ENCODE data around the gene RPS15. TPM values are rescaled to one million over a fixed set of nuclear protein-coding genes. Genes with fewer than 3 reads are reported as not detected.

The RPS15 gene
- total RNA-seq, 1 experiment from 2014 or later = 1,862 TPM

DNA sequence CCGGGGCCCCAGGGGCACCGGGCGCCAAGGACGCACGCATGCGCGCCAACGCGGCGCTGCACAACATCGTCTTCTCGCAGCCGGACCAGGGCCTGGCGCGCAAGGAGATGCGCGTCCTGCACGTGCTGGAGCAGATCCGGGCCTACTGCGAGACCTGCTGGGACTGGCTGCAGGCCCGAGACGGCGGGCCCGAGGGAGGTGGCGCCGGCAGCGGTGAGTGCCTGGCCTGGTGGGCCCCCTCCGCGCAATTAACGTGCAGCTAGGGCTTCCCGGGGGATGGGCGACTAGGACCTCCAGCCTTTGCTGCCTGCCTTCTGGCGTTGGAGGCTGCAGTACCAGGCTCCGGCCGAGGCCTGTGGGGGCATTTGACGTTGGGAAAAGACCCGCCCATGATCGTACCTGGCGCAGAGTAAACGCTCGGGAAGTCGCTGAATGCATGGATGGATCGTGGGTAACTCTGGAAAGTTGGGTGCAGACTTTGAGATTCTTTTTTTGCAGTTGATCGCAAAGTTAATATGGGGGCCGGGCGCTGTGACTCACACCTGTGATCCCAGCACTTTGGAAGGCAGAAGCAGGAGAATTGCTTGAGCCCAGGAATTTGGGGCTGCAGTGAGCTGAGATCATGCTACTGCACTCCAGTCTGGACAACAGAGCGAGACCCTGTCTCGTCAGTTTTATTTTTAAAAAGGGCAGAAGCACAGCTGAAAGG is 19.0 kb downstream of the RPS15 start:
- Histone ChIP-seq H3K4me3 (replicated peaks in 1 of 2; ENCODE audit: low read depth in 1 of 2, low read length in 2 of 2) (no peak overlapping the region), H3K79me2 (ENCODE audit: insufficient read depth, low read length) (no peaks in the 10 kb centered on the region), H3K36me3 (ENCODE audit: control insufficient read depth in 1 of 2, insufficient read depth in 2 of 2, low read length in 2 of 2) (peaks cover 0 to 3% of the 10 kb centered on the region in 2 experiments; a peak in 1 of 4 replicates), H3K4me1 (ENCODE audit: control insufficient read depth in 1 of 2, insufficient read depth in 2 of 2, low read length in 2 of 2) (peaks cover 23 to 47% of the 10 kb centered on the region in 2 experiments), H4K20me1 (ENCODE audit: insufficient read depth) (no peaks in the 10 kb centered on the region), H3K9me3 (ENCODE audit: control insufficient read depth in 1 of 2, insufficient read depth in 1 of 2, low read depth in 1 of 2, low read length in 2 of 2) (no peaks in the 10 kb centered on the region), H3K4me2 (ENCODE audit: low read length) (no peak overlapping the region), H3K27ac (ENCODE audit: low read depth, low read length) (no peak overlapping the region; the same call in 1 of the 2 replicates), H3K27me3 (ENCODE audit: insufficient read depth, low read length) (no peaks in the 10 kb centered on the region), H3K9me2 (ENCODE audit: insufficient read depth) (no peaks in the 10 kb centered on the region), H3K9ac (ENCODE audit: low read length) (no peak overlapping the region), H2AFZ (ENCODE audit: low read depth, low read length, poor library complexity, severe bottlenecking) (no peak overlapping the region)
- BruUV-seq (replicated peaks) = no TSS peak
- POLR2A ChIA-PET = no interaction called here
- TF ChIP-seq CBX3 (IDR thresholded peaks at IDR 0.05; ENCODE audit: low read depth) (no peak), ZFX (IDR thresholded peaks at IDR 0.05) (no peak), EZH2 (IDR thresholded peaks at IDR 0.05) (no peak), YY1 (IDR thresholded peaks at IDR 0.05; ENCODE audit: extremely low read depth, insufficient replicate concordance, low read depth, low read length) (no peak), RAD21 (IDR thresholded peaks at IDR 0.05; ENCODE audit: low read depth) (no peak), CEBPB (IDR thresholded peaks at IDR 0.05; ENCODE audit: low read depth) (no peak), ZNF274 (IDR thresholded peaks at IDR 0.05; ENCODE audit: low read depth, low read length) (no peak), SIN3A (IDR thresholded peaks at IDR 0.05; ENCODE audit: low read depth) (no peak), EGR1 (IDR thresholded peaks at IDR 0.05; ENCODE audit: low read depth) (no peak), EZH2phosphoT487 (IDR thresholded peaks at IDR 0.05; ENCODE audit: borderline replicate concordance) (no peak), POLR2A (IDR thresholded peaks at IDR 0.05; ENCODE audit: borderline replicate concordance, extremely low read depth, insufficient read depth, insufficient read length) (no peak), FOSL1 (IDR thresholded peaks at IDR 0.05; ENCODE audit: low read depth) (no peak), SRF (IDR thresholded peaks at IDR 0.05; ENCODE audit: low read depth) (no peak), ELF1 (IDR thresholded peaks at IDR 0.05; ENCODE audit: borderline replicate concordance, low read depth) (no peak), POLR2AphosphoS5 (IDR thresholded peaks at IDR 0.05; ENCODE audit: low read depth, low read length) (no peak), JUND (IDR thresholded peaks at IDR 0.05) (no peak), ATF3 (IDR thresholded peaks at IDR 0.05) (no peak)
- TF ChIP-seq, protein P1, sequence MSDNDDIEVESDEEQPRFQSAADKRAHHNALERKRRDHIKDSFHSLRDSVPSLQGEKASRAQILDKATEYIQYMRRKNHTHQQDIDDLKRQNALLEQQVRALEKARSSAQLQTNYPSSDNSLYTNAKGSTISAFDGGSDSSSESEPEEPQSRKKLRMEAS (IDR thresholded peaks at IDR 0.05) = no peak
- TF ChIP-seq, protein P2, sequence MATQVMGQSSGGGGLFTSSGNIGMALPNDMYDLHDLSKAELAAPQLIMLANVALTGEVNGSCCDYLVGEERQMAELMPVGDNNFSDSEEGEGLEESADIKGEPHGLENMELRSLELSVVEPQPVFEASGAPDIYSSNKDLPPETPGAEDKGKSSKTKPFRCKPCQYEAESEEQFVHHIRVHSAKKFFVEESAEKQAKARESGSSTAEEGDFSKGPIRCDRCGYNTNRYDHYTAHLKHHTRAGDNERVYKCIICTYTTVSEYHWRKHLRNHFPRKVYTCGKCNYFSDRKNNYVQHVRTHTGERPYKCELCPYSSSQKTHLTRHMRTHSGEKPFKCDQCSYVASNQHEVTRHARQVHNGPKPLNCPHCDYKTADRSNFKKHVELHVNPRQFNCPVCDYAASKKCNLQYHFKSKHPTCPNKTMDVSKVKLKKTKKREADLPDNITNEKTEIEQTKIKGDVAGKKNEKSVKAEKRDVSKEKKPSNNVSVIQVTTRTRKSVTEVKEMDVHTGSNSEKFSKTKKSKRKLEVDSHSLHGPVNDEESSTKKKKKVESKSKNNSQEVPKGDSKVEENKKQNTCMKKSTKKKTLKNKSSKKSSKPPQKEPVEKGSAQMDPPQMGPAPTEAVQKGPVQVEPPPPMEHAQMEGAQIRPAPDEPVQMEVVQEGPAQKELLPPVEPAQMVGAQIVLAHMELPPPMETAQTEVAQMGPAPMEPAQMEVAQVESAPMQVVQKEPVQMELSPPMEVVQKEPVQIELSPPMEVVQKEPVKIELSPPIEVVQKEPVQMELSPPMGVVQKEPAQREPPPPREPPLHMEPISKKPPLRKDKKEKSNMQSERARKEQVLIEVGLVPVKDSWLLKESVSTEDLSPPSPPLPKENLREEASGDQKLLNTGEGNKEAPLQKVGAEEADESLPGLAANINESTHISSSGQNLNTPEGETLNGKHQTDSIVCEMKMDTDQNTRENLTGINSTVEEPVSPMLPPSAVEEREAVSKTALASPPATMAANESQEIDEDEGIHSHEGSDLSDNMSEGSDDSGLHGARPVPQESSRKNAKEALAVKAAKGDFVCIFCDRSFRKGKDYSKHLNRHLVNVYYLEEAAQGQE (IDR thresholded peaks at IDR 0.05; ENCODE audit: low read depth) = no peak
- TF ChIP-seq, protein P3, sequence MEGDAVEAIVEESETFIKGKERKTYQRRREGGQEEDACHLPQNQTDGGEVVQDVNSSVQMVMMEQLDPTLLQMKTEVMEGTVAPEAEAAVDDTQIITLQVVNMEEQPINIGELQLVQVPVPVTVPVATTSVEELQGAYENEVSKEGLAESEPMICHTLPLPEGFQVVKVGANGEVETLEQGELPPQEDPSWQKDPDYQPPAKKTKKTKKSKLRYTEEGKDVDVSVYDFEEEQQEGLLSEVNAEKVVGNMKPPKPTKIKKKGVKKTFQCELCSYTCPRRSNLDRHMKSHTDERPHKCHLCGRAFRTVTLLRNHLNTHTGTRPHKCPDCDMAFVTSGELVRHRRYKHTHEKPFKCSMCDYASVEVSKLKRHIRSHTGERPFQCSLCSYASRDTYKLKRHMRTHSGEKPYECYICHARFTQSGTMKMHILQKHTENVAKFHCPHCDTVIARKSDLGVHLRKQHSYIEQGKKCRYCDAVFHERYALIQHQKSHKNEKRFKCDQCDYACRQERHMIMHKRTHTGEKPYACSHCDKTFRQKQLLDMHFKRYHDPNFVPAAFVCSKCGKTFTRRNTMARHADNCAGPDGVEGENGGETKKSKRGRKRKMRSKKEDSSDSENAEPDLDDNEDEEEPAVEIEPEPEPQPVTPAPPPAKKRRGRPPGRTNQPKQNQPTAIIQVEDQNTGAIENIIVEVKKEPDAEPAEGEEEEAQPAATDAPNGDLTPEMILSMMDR (IDR thresholded peaks at IDR 0.05 in 2 of 3, conservative IDR thresholded peaks at IDR 0.05 in 1 of 3; ENCODE audit: borderline replicate concordance in 1 of 3, insufficient read depth in 1 of 3, low read depth in 2 of 3, low read length in 2 of 3) = no peak
- intact Hi-C loops (cut with micrococcal nuclease) = no loop called here
- CTCF ChIA-PET = no interaction called here
- RAD21 ChIA-PET (ENCODE audit: low non-redundant PET in 1 of 2, low total read pairs in 2 of 2, uncharacterized antibody in 2 of 2, unreplicated experiment in 2 of 2) = no interaction called here
- DNase-seq (ENCODE audit: low read depth, low spot score) = no peak
- no peak for ATAC-seq
